GM12873 (cell line): ENCODE measurements around the gene AKR1A1.
A peak's percentile ranks its signal among the peaks of the same experiment; 100 is the strongest.

Source experiments
- TF ChIP-seq, protein P1 (sequence below): IDR thresholded peaks from 2 replicates; pipeline ENCODE4 v1.5.1; 2012; ENCODE audit warnings: low read depth, mild to moderate bottlenecking, moderate library complexity, low read length, control low read depth; ENCODE audit not compliant: insufficient read depth; ENCODE audit errors: missing control alignments

The AKR1A1 gene

DNA sequence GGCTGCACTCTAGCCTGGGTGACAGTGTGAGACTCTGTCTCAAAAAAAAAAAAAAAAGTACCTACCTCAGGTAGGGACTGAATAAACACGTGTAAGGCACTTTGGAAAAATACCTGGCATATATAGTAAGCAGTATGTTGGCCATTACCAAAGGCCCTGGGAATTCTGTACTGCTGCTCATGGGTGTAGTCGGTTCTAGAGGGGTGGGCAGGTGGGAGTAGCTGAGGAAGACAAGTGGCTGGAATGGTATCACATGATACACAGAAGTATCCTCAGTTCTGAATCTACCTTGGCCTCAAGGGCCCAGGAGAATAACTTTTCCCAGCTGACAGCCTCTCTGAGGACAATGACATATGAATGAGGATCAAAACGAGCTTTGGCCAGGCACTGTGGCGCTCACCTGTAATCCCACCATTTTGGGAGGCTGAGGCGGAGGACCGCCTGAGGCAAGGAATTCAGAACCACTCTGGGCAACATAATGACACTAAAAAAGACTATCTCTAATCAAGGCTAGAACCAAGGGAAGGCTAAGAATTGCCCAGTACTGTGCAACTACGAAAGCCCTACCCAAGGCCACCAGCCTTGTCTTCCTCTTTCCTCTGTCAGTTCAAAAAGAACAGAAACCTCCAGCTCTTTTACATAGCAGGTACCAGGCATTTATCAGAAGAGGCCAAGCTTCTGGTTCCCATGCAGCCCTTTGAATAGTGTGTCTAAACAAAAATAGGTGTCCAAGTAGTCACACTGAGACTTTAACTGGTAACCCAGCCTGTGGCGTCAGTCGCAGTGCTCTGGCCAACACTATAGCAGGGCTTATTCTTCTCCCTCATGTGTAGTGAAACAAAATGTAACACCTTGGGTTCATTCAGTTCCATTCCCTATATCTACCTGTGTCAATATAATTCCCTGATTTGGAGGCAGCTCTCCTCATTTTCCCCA is 40.3 kb upstream of the AKR1A1 start:
- TF ChIP-seq, protein P1, sequence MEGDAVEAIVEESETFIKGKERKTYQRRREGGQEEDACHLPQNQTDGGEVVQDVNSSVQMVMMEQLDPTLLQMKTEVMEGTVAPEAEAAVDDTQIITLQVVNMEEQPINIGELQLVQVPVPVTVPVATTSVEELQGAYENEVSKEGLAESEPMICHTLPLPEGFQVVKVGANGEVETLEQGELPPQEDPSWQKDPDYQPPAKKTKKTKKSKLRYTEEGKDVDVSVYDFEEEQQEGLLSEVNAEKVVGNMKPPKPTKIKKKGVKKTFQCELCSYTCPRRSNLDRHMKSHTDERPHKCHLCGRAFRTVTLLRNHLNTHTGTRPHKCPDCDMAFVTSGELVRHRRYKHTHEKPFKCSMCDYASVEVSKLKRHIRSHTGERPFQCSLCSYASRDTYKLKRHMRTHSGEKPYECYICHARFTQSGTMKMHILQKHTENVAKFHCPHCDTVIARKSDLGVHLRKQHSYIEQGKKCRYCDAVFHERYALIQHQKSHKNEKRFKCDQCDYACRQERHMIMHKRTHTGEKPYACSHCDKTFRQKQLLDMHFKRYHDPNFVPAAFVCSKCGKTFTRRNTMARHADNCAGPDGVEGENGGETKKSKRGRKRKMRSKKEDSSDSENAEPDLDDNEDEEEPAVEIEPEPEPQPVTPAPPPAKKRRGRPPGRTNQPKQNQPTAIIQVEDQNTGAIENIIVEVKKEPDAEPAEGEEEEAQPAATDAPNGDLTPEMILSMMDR, result no peak

GRCh38 chr1:45510972-45511527 is 39.6 kb upstream of the AKR1A1 start:
- TF ChIP-seq, protein P1, result no peak

- TF ChIP-seq, protein P1, result peak; percentile 88
Measured at GRCh38 chr1:45512641-45513054, 38.0 kb upstream of the AKR1A1 start.

GRCh38 chr1:45516036-45516435 is 34.6 kb upstream of the AKR1A1 start:
- TF ChIP-seq, protein P1, result no peak

DNA sequence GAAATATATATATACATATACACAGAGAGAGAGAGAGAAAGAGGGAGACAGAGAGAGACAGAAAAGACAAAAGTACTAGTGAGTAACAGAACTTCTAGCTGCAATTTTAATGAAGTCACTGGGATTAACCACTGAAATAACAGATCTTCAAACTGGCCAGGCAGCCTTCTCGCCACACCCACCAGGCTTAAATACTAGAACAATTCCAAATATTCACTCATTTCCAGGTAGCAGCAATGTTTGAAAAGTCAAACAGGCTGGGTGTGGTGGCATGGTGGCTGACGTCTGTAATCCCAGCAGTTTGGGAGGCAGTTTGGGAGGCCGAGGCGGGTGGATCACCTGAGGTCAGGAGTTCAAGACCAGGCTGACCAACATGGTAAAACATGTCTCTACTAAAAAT is 34.2 kb upstream of the AKR1A1 start:
- TF ChIP-seq, protein P1, result no peak

- TF ChIP-seq, protein P1, result no peak
Measured at GRCh38 chr1:45518910-45519309, 31.7 kb upstream of the AKR1A1 start.
